ENCODE results near the gene FRMD4A. TPM values are rescaled to one million over a fixed set of nuclear protein-coding genes. Genes with fewer than 3 reads are reported as not detected.

Gene FRMD4A
- total RNA-seq, 2 experiments from 2014 or later: 0.17 TPM; not detected in 1

GRCh38 chr10:13707156-13707881 is 623.4 kb downstream of the FRMD4A start:
- no peaks in the 10 kb centered on the region for H3K36me3 ChIP-seq (ENCODE audit: insufficient read depth, low read length)
- no peaks in the 10 kb centered on the region for H3K79me2 ChIP-seq (ENCODE audit: insufficient read depth, low read depth, low read length)
- H3K4me1 ChIP-seq (ENCODE audit: insufficient read depth, low read length, poor library complexity, severe bottlenecking): no peaks in the 10 kb centered on the region
- intact Hi-C loops (cut with micrococcal nuclease; ENCODE audit: unreplicated experiment): no loop called here
- H3K4me3 ChIP-seq (ENCODE audit: low read depth, low read length, poor library complexity, severe bottlenecking): no peak overlapping the region
- no peak overlapping the region for H3K4me2 ChIP-seq (ENCODE audit: low read length)
- TF ChIP-seq EZH2phosphoT487 (IDR thresholded peaks at IDR 0.05; ENCODE audit: borderline replicate concordance, low read depth, low read length): no peak
- TF ChIP-seq, protein P1, sequence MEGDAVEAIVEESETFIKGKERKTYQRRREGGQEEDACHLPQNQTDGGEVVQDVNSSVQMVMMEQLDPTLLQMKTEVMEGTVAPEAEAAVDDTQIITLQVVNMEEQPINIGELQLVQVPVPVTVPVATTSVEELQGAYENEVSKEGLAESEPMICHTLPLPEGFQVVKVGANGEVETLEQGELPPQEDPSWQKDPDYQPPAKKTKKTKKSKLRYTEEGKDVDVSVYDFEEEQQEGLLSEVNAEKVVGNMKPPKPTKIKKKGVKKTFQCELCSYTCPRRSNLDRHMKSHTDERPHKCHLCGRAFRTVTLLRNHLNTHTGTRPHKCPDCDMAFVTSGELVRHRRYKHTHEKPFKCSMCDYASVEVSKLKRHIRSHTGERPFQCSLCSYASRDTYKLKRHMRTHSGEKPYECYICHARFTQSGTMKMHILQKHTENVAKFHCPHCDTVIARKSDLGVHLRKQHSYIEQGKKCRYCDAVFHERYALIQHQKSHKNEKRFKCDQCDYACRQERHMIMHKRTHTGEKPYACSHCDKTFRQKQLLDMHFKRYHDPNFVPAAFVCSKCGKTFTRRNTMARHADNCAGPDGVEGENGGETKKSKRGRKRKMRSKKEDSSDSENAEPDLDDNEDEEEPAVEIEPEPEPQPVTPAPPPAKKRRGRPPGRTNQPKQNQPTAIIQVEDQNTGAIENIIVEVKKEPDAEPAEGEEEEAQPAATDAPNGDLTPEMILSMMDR (conservative IDR thresholded peaks at IDR 0.05; ENCODE audit: low read length): no peak
- no peak overlapping the region for H3K27ac ChIP-seq (ENCODE audit: low read depth, low read length, poor library complexity, severe bottlenecking)
- no TSS peak for BruUV-seq (replicated peaks)
- H4K20me1 ChIP-seq (ENCODE audit: insufficient read depth, low read length): no peaks in the 10 kb centered on the region
- no peak overlapping the region for H2AFZ ChIP-seq (ENCODE audit: low read length)
- CTCF ChIA-PET (ENCODE audit: unreplicated experiment): no interaction called here
- no peaks in the 10 kb centered on the region for H3K9me3 ChIP-seq (ENCODE audit: low read length)
- H3K9me2 ChIP-seq (ENCODE audit: insufficient read depth, low read length): no peaks in the 10 kb centered on the region
- DNase-seq (ENCODE audit: low spot score): no peak
- POLR2A ChIA-PET: interaction anchor here (0.7 to 1.3 kb wide), 2 partner anchors 16 to 320 kb away, joined by 3 to 7 read pairs; no protein-coding TSS in a partner anchor

GRCh38 chr10:13706604-13707003 is 624.1 kb downstream of the FRMD4A start:
- Histone ChIP-seq H3K4me1 (ENCODE audit: insufficient read depth, low read length, poor library complexity, severe bottlenecking) (no peaks in the 10 kb centered on the region), H3K4me3 (ENCODE audit: low read depth, low read length, poor library complexity, severe bottlenecking) (no peak overlapping the region), H4K20me1 (ENCODE audit: insufficient read depth, low read length) (no peaks in the 10 kb centered on the region), H2AFZ (ENCODE audit: low read length) (no peak overlapping the region), H3K36me3 (ENCODE audit: insufficient read depth, low read length) (no peaks in the 10 kb centered on the region), H3K9me3 (ENCODE audit: low read length) (no peaks in the 10 kb centered on the region), H3K79me2 (ENCODE audit: insufficient read depth, low read depth, low read length) (no peaks in the 10 kb centered on the region), H3K27ac (ENCODE audit: low read depth, low read length, poor library complexity, severe bottlenecking) (no peak overlapping the region), H3K4me2 (ENCODE audit: low read length) (no peak overlapping the region), H3K9me2 (ENCODE audit: insufficient read depth, low read length) (no peaks in the 10 kb centered on the region)
- POLR2A ChIA-PET: interaction anchor here (0.7 to 1.3 kb wide), 2 partner anchors 17 to 321 kb away, joined by 3 to 7 read pairs; no protein-coding TSS in a partner anchor
- BruUV-seq (replicated peaks): no TSS peak
- no peak for TF ChIP-seq EZH2phosphoT487 (IDR thresholded peaks at IDR 0.05; ENCODE audit: borderline replicate concordance, low read depth, low read length)
- TF ChIP-seq, protein P1 (conservative IDR thresholded peaks at IDR 0.05; ENCODE audit: low read length): no peak
- intact Hi-C loops (cut with micrococcal nuclease; ENCODE audit: unreplicated experiment): no loop called here
- CTCF ChIA-PET (ENCODE audit: unreplicated experiment): no interaction called here
- DNase-seq (ENCODE audit: low spot score): no peak

DNA sequence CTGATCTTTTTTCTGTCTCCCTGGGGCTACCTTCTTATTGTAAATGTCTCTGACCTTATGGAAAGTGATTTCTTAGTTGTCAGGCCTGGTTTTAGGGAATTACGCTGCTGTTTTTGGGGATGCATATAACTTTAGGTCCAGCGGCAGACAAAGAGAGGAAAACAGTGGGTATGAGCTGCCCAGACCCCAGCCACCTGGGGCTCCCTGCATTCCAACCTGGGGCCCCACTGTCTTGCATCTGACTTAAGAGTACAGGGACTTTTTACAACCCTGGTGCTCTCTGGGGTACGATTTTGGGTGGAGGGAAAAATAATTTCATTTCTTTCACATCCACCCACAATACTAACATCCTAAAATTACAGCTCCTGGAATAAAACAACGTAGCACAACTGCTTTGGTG is 624.5 kb downstream of the FRMD4A start:
- Histone ChIP-seq H3K79me2 (ENCODE audit: insufficient read depth, low read depth, low read length) (no peaks in the 10 kb centered on the region), H3K36me3 (ENCODE audit: insufficient read depth, low read length) (no peaks in the 10 kb centered on the region), H3K9me3 (ENCODE audit: low read length) (no peaks in the 10 kb centered on the region), H3K4me2 (ENCODE audit: low read length) (no peak overlapping the region), H4K20me1 (ENCODE audit: insufficient read depth, low read length) (no peaks in the 10 kb centered on the region), H3K4me1 (ENCODE audit: insufficient read depth, low read length, poor library complexity, severe bottlenecking) (no peaks in the 10 kb centered on the region), H3K9me2 (ENCODE audit: insufficient read depth, low read length) (no peaks in the 10 kb centered on the region), H3K27ac (ENCODE audit: low read depth, low read length, poor library complexity, severe bottlenecking) (no peak overlapping the region), H2AFZ (ENCODE audit: low read length) (no peak overlapping the region), H3K4me3 (ENCODE audit: low read depth, low read length, poor library complexity, severe bottlenecking) (no peak overlapping the region)
- no TSS peak for BruUV-seq (replicated peaks)
- DNase-seq (ENCODE audit: low spot score): no peak
- TF ChIP-seq, protein P1 (conservative IDR thresholded peaks at IDR 0.05; ENCODE audit: low read length): no peak
- TF ChIP-seq EZH2phosphoT487 (IDR thresholded peaks at IDR 0.05; ENCODE audit: borderline replicate concordance, low read depth, low read length): no peak
- ChIA-PET POLR2A (interaction anchor here (1.3 kb wide), 1 partner anchor 17 kb away, joined by 7 read pairs; no protein-coding TSS in a partner anchor), CTCF (ENCODE audit: unreplicated experiment) (no interaction called here)
- intact Hi-C loops (cut with micrococcal nuclease; ENCODE audit: unreplicated experiment): no loop called here
